Inferior parietal cortex (tissue), 1 donor: ENCODE results near the gene KPNA4.

Experiments
- DNase-seq: peaks from one replicate; pipeline ENCODE4 v3.0.0-alpha.2; 2016; ENCODE audit errors: extremely low spot score

Gene KPNA4

DNA sequence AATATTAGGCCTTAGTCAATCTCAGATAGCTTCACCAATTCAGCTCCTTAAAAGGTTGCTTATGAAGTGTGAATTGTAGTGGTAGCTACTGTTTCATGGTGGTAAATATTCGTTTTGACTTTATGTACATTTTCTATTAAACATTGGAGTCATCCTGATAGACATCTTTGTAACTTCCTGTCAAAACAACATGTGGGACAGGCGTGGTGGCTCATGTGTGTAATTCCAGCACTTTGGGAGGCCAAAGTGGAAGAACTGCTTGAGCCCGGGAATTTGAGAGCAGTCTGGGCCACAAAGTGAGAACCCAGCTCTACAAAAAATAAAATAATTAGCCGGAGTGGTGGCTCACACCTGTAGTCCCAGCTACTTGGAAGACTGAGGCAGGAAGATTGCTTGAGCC lies 113.8 kb downstream of the KPNA4 start:
- no peak for DNase-seq

DNA sequence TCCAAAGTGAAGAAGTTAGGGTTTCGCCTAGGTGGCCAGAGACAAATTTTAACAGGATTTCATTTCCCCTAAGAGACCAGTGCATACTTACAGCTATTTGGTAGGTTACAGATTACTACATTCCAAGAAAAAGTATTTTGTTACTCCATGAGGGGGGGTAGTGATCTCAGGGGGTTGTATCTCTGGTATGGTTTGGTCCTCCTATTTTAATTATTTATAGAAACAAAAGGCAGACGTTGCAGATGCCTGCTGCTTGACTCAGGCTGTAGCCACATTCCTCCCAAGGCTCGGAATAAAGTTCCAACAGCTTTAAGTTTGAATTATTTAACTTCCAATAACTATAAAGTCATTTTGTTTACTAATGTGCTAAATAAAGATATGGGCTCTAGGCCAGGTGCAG lies 114.5 kb downstream of the KPNA4 start:
- no peak for DNase-seq

- DNase-seq, result peak; percentile 79
These were observed 115.5 kb downstream of the KPNA4 start, which contains the start of gene TRIM59 for GRCh38 chr3:160449636-160450598. Gene TRIM59, minus strand, starts transcription at chr3:160449786. Its CDS starts 10,603 bp downstream, at chr3:160439183.

DNA sequence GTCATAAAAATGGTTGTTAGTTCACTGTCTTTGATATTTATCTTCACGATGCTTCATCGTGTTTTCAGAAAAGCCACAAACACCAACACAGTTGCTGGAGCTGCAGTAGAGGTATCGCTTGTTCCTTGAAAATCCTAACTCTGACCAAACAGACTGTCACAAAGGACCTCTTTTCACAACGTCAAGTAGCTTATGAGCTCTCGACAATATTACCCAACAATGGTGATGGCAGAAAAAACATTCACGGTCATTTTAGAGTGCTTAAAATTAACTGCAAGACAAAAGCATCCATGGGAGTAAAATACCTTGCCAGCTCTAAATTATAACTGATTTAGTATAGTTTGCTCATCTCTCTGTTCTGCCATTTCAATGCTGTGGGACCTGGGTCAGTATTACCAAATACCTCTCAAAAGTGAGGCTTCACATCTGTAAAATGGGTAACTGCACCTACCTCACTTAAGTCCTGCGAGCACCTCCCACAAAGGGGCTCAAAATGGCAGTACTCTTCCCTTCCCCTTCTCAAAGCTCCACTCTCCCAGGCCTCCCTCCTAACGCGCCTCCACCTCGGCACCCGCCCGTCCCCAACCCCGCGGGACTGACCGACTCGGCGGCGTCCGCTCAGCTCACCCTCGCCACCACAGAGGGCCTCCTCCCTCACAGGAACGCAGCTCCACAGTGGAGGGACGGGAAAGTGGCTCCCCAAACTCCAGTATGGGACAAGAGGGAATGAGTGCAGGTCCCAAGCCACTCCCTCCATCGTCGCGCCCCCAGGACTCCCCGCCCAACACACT lies 116.3 kb downstream of the KPNA4 start:
- DNase-seq, result no peak

DNA sequence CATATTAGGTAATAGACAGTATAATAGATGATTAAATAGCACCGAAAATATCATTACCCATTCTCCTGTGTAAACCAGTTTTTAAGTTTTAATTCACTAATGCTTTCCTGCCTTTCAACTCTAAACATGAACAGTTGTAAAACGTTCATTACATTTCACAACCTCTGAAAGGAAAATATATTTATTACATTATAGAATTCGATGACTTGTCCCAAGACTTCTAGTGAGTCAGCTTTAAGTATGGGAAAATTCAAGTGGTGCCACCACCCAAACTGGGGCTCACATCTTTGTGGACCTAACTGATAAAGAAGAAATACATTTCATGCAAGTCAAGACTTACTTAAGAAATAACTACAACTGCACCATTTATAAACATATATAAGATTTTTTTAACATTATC lies 117.8 kb downstream of the KPNA4 start:
- DNase-seq, result no peak

- DNase-seq, result no peak
These were observed 118.8 kb downstream of the KPNA4 start for GRCh38 chr3:160446522-160447056.

DNA sequence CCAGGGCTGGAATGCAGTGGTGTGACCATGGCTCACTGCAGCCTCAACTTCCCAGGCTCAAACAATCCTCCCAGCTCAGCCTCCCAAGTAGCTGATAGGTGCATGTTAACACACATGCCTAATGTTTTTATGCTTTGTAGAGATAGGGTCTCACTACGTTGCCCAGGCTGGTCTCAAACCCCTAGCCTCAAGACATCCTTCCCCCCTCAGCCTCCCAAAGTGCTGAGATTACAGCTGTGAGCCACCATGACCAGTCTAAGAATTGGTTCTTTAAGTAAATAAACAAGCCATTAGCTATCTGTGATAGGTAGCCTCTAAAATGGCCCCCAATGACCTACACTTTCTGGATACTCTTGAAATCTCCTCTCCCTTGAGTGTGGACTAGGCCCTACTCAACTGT lies 119.5 kb downstream of the KPNA4 start:
- no peak for DNase-seq
